LHCN-M2 (cell line): ENCODE results near the gene RADIL. TPM values are rescaled to one million over a fixed set of nuclear protein-coding genes. Genes with fewer than 3 reads are reported as not detected.
"Not testable (repeated sequence)": the region's sequence is repeated elsewhere in the genome, so short reads cannot be mapped to it uniquely, and the experiment has no call there.

ENCODE experiments used
- DNase-seq: peaks from one replicate; pipeline ENCODE4 v3.0.0-alpha.2; 2012; ENCODE audit warnings: low read depth
- total RNA-seq: library from RNA; depleted of rRNA; stranded (reverse); fragments of >200 nt; gene quantifications from 2 replicates; pipeline ENCODE4 v1.2.3, GENCODE V29; 2014

Gene RADIL
- total RNA-seq, 1 experiment from 2014 or later: 2.5 TPM

DNA sequence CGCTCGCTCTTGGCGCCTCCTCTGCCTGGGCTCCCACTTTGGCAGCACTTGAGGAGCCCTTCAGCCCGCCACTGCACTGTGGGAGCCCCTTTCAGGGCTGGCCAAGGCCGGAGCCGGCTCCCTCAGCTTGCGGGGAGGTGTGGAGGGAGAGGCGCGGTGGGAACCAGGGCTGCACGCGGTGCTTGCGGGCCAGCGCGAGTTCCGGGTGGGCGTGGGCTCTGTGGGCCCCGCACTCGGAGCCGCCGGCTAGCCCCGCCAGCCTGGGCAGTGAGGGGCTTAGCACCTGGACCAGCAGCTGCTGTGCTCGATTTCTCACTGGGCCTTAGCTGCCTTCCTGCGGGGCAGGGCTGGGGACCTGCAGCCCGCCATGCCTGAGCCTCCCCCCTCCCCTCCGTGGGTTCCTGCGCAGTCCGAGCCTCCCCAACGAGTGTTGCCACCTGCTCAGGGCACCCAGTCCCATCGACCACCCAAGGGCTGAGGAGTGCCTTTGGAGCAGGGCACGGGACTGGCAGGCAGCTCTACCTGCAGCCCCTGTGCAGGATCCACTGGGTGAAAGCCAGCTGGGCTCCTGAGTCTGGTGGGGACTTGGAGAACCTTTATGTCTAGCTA, 90.0 kb downstream of the RADIL start:
- not testable (repeated sequence) for DNase-seq

DNA sequence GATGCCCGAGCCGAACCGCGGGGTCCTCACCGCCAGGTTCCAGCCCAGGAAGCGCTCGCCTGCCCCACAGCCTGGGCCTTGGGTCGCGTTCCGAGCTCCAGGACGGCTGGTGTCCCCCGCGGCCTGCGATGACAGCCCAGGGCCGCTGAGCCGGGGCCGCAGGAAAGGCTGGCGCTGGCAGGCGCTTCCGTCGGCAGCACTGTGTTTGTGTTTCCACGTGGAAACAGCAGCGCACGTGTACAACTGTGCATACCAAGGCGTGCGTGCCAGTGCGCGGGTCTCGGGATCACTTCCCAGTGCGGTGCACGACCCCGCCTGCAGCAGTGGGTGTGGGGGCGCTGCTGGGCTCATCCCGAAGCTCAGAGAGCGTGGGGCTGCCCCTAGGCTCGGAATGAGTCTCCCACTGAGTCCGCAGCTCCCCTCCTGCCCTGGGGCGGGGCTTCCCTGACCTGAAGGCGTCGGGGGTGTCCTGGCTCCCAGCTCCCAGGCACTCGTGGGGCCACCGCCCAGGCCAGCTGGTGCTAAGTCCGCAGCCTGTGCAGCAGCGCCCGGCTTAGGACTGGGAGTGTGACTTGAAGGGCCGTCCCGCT, 90.9 kb downstream of the RADIL start:
- DNase-seq: no peak

DNA sequence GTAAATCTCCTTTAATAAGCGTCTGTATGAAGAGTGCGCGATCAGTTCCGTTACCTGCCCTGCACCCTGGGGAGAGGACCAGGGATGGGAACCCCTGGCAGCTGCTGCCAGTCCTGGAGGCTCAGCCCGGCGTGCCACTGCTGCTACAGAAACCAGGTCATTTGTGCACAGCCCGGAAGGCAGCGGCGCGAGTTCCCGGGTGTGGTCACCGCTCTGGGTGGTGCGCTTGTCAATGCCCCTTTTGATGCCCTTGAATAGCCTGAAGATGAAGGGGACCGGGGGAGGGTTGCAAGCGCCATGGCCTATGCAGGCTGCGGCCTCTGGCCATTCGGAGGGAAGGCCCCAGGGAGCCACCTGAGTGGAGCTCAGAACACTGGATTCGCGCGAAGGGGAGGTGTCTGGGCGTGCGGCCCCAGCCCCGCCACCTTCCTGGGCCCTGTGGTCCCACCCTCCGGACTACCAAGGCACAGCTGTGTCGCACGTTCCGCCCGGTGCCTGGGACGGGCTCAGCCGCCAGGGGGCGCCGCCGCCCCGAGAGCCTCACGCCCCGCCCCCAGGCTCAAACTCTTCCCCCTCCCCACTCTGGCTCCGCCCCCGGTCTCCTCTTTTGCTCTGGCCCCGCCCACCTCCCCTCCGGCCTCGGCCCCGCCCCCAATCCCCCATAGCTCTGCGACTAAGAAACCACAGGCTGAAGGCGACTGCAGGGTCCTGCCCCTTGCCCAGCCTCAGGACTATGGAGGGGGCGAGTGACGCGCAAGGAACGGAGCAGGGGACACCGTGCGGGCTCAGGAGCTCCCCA, 91.6 kb downstream of the RADIL start:
- peak; percentile 24 for DNase-seq

DNA sequence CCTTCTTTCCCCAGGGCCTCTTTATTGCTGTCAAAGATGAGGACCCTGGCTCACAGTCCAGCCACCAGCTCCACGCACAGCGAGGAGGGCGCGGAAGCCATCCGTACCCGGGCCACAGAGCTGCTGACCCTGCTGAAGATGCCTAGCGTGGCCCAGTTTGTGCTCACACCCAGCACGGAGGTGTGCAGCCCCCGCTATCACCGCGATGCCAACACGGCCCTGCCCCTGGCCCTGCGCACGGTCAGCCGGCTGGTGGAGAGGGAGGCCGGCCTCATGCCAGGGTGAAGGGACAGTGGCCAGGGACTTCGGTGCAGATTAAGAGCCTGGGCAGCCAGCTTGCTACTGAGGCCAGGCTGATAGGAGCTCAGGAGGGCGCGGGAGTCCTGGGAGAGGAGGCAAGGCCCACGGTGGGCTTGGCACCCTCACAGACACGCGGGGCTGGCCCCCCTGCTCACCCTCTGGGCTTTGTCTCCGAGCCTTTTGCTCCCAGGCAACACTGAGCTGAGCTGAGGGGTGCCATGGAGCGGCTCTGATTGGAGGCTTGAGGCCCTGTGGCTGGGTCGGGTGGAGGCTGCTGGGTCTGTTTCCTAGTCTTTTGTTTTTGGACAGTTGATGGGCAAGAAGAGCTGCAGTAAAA, 92.3 kb downstream of the RADIL start:
- no peak for DNase-seq

DNA sequence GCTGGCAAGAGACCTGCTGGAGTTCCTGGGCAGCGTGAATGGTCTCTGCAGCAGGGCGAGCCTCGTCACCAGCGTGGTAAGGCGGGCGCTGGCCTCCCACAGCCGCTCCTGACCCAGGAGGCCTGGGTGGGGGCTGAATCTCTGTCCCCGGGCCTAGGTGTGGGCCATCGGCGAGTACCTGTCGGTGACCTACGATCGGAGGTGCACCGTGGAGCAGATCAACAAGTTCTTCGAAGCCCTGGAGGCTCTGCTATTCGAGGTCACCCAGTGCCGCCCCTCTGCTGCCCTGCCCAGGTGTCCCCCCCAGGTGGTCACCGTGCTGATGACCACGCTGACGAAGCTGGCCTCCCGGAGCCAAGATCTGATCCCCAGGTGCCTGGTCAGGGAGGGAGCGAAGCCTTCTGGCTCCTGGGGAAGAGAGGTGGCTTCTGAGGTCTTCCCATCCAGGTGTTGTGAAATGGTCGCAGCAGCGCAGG, 93.0 kb downstream of the RADIL start:
- no peak for DNase-seq

DNA sequence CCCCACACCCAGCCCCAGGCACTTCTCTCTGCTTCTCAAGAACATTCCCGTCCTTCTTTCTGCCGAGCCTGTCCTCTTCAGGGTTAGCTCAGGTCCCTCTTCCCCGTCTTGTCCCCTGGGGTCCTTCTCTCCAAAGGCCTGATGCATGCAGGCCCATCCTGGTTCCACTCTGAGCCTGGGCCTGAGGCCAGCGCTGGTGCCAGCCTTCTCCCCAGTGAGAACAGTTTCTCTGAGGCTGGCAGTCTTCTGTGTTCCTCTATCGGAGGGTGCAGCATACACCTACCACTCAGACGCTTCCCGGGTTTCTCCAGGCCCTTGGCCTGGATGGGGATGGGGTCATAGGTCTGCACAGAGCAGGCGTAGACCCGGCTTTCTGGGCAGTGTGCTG, 93.4 kb downstream of the RADIL start:
- no peak for DNase-seq

DNA sequence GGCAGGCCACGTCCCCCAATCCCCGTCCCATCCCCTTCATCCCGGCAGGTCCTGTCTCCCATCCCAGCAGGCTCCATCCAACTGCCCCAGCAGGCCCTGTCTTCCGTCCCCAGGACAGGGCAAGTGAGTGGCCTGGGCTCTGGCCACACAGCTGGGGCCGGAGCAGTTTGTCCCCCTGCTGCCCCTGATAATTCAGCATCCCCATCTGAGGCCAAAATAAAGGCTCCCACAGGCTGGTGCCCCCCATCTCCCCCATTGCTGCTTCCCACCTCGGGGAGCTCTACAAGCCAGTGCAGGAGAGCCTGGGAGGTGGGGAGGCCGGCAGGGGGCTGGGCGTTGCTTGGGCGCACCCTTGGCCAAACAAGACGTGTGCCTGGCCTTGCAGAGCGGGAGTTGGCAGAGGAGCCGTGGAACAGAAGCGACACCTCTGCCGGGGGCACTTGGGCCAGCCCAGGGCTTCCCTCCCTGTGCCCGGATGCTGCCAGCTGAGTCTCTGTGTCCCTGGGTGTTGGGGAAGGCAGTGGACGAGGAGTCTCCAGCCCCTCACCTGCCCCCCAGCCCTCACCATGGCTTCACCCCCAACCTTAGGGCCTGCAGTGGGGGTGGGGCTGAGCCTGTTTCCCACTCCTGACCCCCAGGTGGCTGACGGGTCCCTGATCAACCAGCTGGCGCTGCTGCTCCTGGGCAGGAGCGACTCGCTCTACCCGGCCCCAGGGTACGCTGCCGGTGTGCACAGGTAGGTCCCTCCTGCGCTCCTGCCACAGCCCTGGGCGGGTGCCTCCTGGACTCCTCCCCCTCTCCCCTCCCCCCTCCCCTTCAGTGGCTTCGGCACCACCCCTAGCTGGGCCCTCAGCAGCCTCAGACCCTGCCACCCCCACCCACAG, 94.1 kb downstream of the RADIL start:
- DNase-seq: no peak

DNA sequence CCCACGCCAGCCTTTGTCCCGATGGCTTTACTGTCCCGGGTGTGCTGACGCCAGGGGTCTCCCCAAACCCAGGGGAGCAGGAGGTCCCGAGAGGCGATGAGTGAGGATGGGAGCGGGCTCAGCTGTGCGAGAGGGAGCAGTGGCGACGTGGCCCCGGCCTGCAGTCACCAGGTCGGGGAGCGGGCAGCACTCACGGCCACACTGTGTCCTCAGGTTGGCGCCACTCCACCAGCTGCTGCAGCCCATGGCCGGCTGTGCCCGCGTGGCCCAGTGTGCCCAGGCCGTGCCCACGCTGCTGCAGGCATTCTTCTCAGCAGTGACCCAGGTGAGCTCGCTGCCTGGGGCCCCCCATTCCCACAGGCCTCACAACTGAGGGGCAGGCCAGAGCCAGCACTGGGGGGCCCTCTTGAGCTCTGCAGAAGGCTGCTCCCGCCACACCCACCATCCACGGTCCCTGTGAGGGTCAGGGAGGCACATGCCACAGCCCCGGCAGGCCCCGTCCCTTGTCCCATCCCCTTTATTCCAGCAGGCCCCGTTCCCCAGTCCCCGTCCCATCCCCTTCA, 94.8 kb downstream of the RADIL start:
- DNase-seq: no peak

DNA sequence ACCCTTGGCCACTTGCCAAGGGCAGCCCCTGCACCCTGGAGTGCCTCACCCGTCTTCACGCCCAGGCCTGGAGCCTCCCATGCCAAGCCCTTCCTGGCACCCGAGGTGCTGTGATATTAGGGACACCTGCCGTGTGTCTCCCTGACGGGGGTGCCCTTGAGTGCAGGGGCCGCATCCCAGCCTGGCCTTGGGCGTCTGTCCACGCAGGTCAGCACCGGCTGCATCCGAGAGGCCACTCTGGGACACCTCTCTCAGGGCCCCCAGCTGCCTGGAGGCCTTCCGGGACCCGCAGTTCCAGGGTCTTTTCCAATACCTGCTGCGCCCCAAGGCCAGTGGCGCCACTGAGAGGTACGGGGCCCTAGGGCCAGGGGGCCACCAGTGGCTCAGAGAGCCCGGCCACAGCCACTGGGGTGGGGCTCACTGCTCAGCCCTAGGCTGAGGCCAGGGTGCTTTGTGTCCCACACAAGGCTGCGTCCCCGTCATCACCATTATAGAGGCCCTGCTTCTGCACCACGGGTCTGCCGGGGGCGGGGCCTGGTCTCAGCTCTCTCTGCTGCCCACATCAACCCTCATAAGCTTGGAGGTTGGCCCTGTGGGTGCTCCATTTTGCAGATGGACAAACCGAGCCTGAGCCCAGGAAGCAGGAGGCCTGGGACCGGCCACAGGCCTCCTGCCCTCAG, 95.4 kb downstream of the RADIL start:
- DNase-seq: no peak

DNA sequence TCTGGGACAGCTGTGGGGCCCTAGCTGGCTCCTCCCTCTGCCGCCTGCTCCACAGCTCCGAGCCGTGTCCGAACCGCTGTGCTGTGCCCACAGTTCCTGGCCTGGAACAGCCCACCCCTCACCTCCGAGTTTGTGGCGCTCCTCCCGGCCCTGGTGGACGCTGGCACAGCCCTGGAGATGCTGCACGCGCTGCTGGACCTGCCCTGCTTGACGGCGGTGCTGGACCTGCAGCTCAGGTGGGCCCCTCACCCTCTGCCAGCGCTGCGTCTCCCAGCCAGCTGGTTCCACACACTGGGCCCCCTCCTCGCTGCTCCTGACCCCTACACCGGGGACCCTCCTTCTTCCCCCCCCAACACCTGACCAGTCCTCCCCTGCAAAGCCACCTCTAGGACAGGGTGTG, 96.0 kb downstream of the RADIL start:
- DNase-seq: no peak

DNA sequence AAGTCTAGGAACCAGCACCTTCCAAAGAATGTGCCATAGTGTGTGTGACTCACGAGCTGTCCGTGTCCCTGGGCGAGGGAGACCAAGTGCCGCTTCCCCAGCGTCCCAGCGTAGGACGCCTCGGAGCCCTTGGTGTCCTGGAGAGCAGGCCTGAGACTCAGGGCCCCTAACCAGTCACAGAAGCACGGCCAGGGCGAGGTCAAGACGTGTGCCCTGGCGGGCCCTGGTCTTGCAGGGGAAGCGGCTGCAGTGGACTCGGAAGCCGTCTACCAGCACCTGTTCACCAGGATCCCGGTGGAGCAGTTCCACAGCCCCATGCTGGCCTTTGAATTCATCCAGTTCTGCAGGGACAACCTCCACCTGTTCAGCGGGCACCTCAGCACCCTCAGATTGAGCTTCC, 97.5 kb downstream of the RADIL start:
- DNase-seq: no peak

DNA sequence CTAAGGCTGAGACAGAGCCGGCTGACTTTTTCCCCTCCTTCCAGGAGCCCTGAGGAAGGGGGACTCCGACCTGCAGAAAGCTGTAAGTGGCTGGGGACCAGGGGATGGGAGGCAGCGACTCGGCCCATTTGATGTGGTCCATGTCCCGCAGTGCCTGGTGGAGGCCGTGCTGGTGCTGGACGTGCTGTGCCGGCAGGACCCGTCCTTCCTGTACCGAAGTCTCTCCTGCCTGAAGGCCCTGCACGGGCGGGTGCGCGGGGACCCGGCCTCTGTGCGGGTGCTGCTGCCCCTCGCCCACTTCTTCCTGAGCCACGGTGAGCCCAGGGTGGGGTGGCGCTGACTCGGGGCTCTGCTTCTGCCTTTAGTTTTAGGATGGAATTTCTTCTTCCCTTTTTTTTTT, 98.1 kb downstream of the RADIL start:
- DNase-seq: no peak

DNA sequence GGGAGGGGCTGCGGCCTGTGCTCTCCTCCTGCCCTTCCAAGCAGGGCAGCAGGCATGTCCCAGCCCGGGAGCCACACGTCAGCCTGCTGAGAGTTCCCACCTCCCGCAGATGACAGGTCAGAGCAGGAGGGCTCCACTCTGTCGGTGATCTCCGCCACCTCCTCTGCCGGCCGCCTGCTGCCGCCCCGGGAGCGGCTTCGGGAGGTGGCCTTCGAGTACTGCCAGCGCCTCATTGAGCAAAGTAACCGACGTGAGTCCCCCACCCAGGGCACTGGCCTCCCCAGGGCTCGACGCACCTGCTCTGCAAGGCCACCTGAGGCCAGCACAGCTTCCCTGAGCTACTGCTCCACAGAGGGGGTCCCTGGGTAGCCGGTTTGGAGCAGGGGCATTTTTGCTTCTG, 98.7 kb downstream of the RADIL start:
- no peak for DNase-seq

DNA sequence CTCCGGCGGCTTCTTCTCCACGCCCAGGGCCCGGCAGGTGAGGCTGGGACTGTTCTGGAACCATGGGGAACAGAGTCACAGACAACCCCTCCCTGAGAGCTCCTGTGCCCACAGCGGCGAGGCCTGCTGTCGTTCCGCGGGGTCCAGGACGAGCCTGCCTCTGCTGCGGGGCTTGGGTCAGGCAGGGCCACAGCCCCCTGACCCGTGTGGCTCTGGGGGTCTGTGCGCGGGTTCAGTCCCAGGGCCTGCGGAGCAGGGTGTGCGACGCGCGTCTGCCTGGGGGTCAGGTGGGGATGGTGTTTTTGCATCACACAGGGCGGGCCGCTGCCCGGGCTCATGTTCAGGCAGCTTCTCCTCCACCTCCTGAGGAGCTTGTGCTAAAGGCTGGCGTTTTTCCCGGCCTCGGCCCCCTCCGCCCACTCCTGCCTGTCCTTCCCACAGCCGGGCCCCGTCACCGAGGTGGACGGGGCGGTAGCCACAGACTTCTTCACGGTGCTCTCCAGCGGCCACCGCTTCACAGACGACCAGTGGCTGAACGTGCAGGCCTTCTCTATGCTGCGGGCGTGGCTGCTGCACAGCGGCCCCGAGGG, 99.7 kb downstream of the RADIL start:
- DNase-seq: no peak

DNA sequence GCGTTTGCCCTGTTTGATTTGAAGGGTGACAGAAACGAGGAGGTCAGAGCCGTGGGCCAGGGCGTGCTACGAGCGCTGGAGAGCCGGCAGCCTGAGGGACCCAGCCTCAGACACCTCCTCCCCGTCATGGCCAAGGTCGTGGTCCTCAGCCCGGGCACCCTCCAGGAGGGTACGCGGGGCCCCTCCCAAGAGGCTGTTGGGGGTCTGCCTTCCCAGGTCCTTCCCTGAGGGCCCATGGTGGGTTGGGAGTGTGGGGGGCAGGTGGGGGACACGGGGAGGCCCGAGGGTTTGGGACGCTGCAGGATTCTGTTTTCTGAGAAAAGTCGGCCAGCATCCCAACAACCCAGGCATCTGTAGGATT, 100.2 kb downstream of the RADIL start:
- no peak for DNase-seq

DNA sequence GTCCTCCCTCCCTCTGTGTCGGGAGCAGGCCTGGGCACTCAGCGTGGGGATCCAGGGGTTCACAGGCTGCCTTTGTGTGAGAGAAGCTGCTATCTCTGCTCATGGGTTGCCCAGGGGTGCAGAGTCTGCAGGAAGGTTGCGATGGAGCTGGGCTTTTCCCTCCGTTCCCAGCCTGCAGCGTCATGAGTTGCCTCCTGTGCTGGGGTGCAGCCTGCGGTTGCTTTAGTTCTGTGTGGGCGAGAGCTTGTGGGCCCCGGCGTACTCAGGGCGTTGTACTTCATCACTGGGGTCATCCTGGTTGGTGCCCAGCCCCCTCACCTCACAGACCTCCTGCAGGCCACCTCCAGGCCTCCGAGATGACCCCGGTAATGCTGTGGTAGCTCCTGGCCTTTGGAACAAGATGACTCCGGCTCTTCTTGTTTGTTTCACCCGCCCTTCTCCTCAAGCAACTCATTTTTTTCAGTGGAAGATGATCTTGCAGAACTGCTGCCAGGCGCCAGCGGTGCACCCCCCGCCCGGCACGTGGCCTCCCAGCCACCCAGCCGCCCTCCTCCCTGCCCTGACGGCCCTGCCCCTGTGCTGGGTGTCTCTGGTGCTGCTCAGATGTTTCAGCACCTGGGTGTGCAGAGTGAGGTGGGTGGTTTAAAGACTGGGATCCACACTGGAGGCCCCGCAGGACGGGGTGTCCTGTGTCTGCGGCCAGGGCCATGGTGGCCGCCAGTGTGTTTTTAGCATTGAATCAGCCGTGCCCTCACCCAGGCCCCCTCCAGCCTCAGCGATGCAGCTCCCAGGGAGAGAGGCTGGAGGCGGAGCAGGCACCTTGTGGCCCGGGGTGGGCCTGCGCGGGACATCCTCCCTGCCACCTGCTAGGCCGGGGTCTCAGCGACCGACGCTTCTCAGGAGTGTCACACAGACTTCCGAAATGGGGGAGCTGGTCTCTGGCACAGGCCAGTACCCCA, 100.9 kb downstream of the RADIL start:
- DNase-seq: no peak

DNA sequence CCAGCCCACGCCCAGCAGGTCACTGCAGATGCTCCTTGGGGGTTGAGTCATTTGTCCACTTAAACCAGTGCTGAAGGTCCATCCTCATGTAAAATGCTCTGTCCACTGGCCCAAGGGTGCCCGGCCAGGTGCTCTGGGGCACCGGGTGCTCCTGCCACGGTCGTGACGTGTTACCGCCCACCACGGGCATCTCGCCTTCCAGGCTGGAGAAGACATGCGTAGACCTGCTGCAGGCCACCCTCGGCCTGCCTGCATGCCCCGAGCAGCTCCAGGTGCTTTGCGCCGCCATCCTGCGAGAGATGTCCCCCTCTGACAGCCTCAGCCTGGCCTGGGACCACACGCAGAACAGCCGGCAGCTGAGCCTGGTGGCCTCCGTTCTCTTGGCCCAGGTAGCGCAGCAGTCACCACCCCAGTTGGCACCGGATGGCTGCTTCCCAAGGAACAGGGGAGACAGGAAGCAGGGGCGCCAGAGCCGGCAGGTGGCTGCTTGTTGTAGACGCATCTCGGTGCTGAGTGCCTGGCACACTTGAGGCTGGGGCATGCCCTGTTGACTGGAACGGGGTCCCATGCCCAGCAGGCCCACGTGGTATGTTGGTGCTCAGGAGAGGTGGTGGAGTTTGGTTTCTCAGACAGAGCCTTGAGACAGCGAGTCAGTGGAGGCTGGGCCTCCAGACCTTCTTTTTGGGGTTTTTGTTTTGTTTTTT, 102.0 kb downstream of the RADIL start:
- DNase-seq: no peak

DNA sequence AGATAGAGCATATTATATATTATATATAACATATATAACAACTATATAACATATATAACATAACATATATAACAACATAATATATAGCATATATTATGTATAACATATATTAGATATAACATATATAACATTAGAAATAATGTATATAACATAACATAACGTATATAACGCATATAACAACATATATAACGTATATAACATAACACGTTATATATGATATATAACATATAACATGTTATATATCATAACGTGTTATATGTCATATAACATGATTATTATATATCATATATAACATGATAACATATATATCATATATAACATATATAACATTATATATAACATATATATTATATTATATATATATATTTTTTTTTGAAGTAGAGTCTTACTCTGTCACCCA, 104.4 kb downstream of the RADIL start:
- no peak for DNase-seq
